ENCODE measurements around the gene AKR1B1.

- TF ChIP-seq CTCF (IDR thresholded peaks at IDR 0.05) (no peak), EP300 (IDR thresholded peaks at IDR 0.05) (no peak)
These were observed 27.1 kb downstream of the AKR1B1 start for GRCh38 chr7:134431815-134432214.
